AG04449 (cell line): ENCODE measurements around the gene SLC9A9.

Source experiments
- CTCF ChIA-PET: fragments of 350-600 bp; formaldehyde crosslinking; extraction: SDS; loops from one replicate; lab custom pipeline; 2021; ENCODE audit warnings: antibody characterized with exemption; lab: Yijun Ruan, JAX
- POLR2A ChIA-PET: fragments of 400-600, 350-600 bp; formaldehyde crosslinking; extraction: SDS; loops from one replicate; lab custom pipeline; 2020; ENCODE audit warnings: antibody characterized with exemption, inconsistent platforms; lab: Yijun Ruan, JAX
- DNase-seq: peaks from one replicate; pipeline ENCODE4 v3.0.0-alpha.2; 2010; ENCODE audit warnings: low read depth, low spot score
- H3K4me3 ChIP-seq: 2 replicates; pipeline ENCODE4 v1.5.1; 2011; ENCODE audit warnings: low read depth, mild to moderate bottlenecking, control low read depth, low read length
- CTCF ChIP-seq: IDR thresholded peaks from one replicate; pipeline ENCODE4 v1.5.1; 2011; ENCODE audit warnings: mild to moderate bottlenecking, moderate library complexity, low read length, control low read depth, inconsistent platforms; ENCODE audit not compliant: insufficient read depth; ENCODE audit errors: missing control alignments

Gene SLC9A9

GRCh38 chr3:143849854-143850549, 1.7 kb upstream of the SLC9A9 start:
- no peak for TF ChIP-seq CTCF
- no peak overlapping the region for H3K4me3 ChIP-seq
- peak; percentile 19 for DNase-seq
- ChIA-PET POLR2A (interaction anchor here (0.7 kb wide), 1 partner anchor 1772 kb away, joined by 3 read pairs; no protein-coding TSS in a partner anchor), CTCF (interaction anchor here (0.8 to 1.4 kb wide), 3 partner anchors 9 to 43 kb away, joined by 3 to 4 read pairs (median 3); no protein-coding TSS in a partner anchor)

- no peak for DNase-seq
- CTCF ChIA-PET, result interaction anchor here (1.4 kb wide), 1 partner anchor 10 kb away, joined by 4 read pairs; no protein-coding TSS in a partner anchor
- no peak for TF ChIP-seq CTCF
- H3K4me3 ChIP-seq, result no peak overlapping the region
- POLR2A ChIA-PET, result no interaction called here
Observed at GRCh38 chr3:143848704-143849103, 436 bp upstream of the SLC9A9 start.

- no peak for TF ChIP-seq CTCF
- ChIA-PET CTCF (no interaction called here), POLR2A (no interaction called here)
- DNase-seq, result no peak
- H3K4me3 ChIP-seq, result no peak overlapping the region
Observed at GRCh38 chr3:143843587-143843986, 4.7 kb downstream of the SLC9A9 start.

GRCh38 chr3:143840636-143841035, 7.6 kb downstream of the SLC9A9 start:
- CTCF ChIA-PET, result no interaction called here

GRCh38 chr3:143839980-143840379, 8.3 kb downstream of the SLC9A9 start:
- CTCF ChIA-PET, result no interaction called here
- POLR2A ChIA-PET, result no interaction called here
- no peak overlapping the region for H3K4me3 ChIP-seq
- TF ChIP-seq CTCF, result no peak
- no peak for DNase-seq

More at GRCh38 chr3:143840636-143841035, 7.6 kb downstream of the SLC9A9 start:
- no peak for DNase-seq
- H3K4me3 ChIP-seq, result no peak overlapping the region
- TF ChIP-seq CTCF, result no peak
- POLR2A ChIA-PET, result no interaction called here

- CTCF ChIA-PET, result no interaction called here
Observed at GRCh38 chr3:143837076-143837475, 11.2 kb downstream of the SLC9A9 start.

More at GRCh38 chr3:143837076-143837475, 11.2 kb downstream of the SLC9A9 start:
- DNase-seq, result no peak
- H3K4me3 ChIP-seq, result no peak overlapping the region
- TF ChIP-seq CTCF, result no peak
- POLR2A ChIA-PET, result no interaction called here
